CD4-positive, alpha-beta T cell (primary cell): ENCODE measurements around the gene CD1D. TPM values are rescaled to one million over a fixed set of nuclear protein-coding genes. Genes with fewer than 3 reads are reported as not detected.

Experiments
- ATAC-seq: fragments of 200-7000 bp; cut with Tn5 transposase; one replicate; pipeline ENCODE4 v1.10.0; 2022; ENCODE audit warnings: mild to moderate bottlenecking; ENCODE audit not compliant: poor library complexity
- CTCF ChIA-PET: fragments of 350-600 bp; sonication (Branson Sonifier 250); formaldehyde crosslinking; loops from one replicate; lab custom pipeline; 2021; ENCODE audit warnings: antibody characterized with exemption, inconsistent platforms; lab: Charles Lee
- POLR2A ChIA-PET: fragments of 350-600 bp; sonication (Branson Sonifier 250); formaldehyde crosslinking; loops from one replicate; lab custom pipeline; 2021; ENCODE audit warnings: antibody characterized with exemption, inconsistent platforms; lab: Charles Lee
- DNase-seq, 14 experiments: peaks; one replicate each; pipeline ENCODE4 v3.0.0-alpha.2; 2013 to 2020; ENCODE audit warnings: mixed read lengths in 2 of 14
- H3K27ac ChIP-seq, 2 donors: one replicate each; pipeline versions ENCODE4 v1.5.1 to v1.7.0; 2013; ENCODE audit warnings: low read length in 2 of 2, low read depth in 1 of 2, mild to moderate bottlenecking in 1 of 2
- H3K27me3 ChIP-seq, 2 experiments: 1 replicate in 1 of 2; 2 replicates in 1 of 2; pipeline versions ENCODE4 v1.6.1 to v1.7.0; 2013; ENCODE audit warnings: low read length in 2 of 2, control low read depth in 1 of 2, mild to moderate bottlenecking in 1 of 2, moderate library complexity in 1 of 2; ENCODE audit not compliant: insufficient read depth in 2 of 2, control insufficient read depth in 1 of 2
- H3K36me3 ChIP-seq: one replicate; pipeline ENCODE4 v1.6.1; 2013; ENCODE audit warnings: low read length, control low read depth; ENCODE audit not compliant: insufficient read depth
- H3K4me1 ChIP-seq: one replicate; pipeline ENCODE4 v1.6.1; 2013; ENCODE audit warnings: low read length, control low read depth; ENCODE audit not compliant: insufficient read depth
- H3K4me3 ChIP-seq: one replicate; pipeline ENCODE4 v1.5.1; 2013; ENCODE audit warnings: mild to moderate bottlenecking, low read length, moderate library complexity
- H3K9me3 ChIP-seq, 2 experiments: 1 replicate in 1 of 2; 2 replicates in 1 of 2; pipeline versions ENCODE4 v1.6.1 to v1.7.0; 2013; ENCODE audit warnings: low read length in 2 of 2, mild to moderate bottlenecking in 2 of 2, control low read depth in 1 of 2, moderate library complexity in 1 of 2; ENCODE audit not compliant: control insufficient read depth in 1 of 2, insufficient read depth in 1 of 2
- H3K27ac Mint-ChIP-seq: one replicate; pipeline ENCODE4 v1.8.0; 2020; ENCODE audit warnings: mixed read lengths
- H3K27me3 Mint-ChIP-seq: one replicate; pipeline ENCODE4 v1.8.0; 2021; ENCODE audit warnings: mixed read lengths
- H3K36me3 Mint-ChIP-seq: one replicate; pipeline ENCODE4 v1.8.0; 2021; ENCODE audit warnings: low read depth, mixed read lengths
- H3K4me1 Mint-ChIP-seq: one replicate; pipeline ENCODE4 v1.8.0; 2021; ENCODE audit warnings: low read depth, mixed read lengths
- H3K4me3 Mint-ChIP-seq: one replicate; pipeline ENCODE4 v1.8.0; 2020; ENCODE audit warnings: mild to moderate bottlenecking, mixed read lengths
- H3K9me3 Mint-ChIP-seq: one replicate; pipeline ENCODE4 v1.8.0; 2020; ENCODE audit warnings: mixed read lengths
- CTCF ChIP-seq: fragments of 200-600 bp; IDR thresholded peaks from one replicate; pipeline ENCODE4 v1.8.0; 2022; ENCODE audit warnings: antibody characterized with exemption, mild to moderate bottlenecking
- intact Hi-C, 2 experiments: fragments of 100-400 bp; cut with DNase I in 1 of 2; cut with micrococcal nuclease in 1 of 2; formaldehyde crosslinking; loops; one replicate each; pipeline versions ENCODE4 v1.15.1 to v1.9.0; 2023 to 2025; cut with DNase I, micrococcal nuclease
- total RNA-seq, 174 experiments: library from RNA in 2 of 174; stranded (reverse) in 2 of 174; gene quantifications; one replicate each; pipeline ENCODE4 v1.2.3 and lab custom pipeline; 2021 to 2026

Gene CD1D
- total RNA-seq, 2 experiments from 2014 or later, result 0.11 to 0.14 TPM

- DNase-seq, result peak in 2 of 14 experiments; percentile 9 to 11
- intact Hi-C loops, result no loop called here
- H3K27me3 ChIP-seq, result peaks cover 42 to 50% of the 10 kb centered on the region in 2 experiments
- H3K4me1 ChIP-seq, result peaks cover 10% of the 10 kb centered on the region
- peak overlapping the region; percentile 5 for H3K4me3 Mint-ChIP-seq
- H3K27ac Mint-ChIP-seq, result no peak overlapping the region
- peaks cover 0 to 8% of the 10 kb centered on the region in 2 experiments for H3K9me3 ChIP-seq
- no peaks in the 10 kb centered on the region for H3K36me3 Mint-ChIP-seq
- ChIA-PET CTCF (no interaction called here), POLR2A (interaction anchor here (1.3 kb wide), 1 partner anchor 10 kb away, joined by 3 read pairs; no protein-coding TSS in a partner anchor)
- H3K4me3 ChIP-seq, result no peak overlapping the region
- H3K9me3 Mint-ChIP-seq, result no peaks in the 10 kb centered on the region
- H3K4me1 Mint-ChIP-seq, result peaks cover 21% of the 10 kb centered on the region
- no peak overlapping the region for H3K27ac ChIP-seq
- TF ChIP-seq CTCF, result no peak
- no peaks in the 10 kb centered on the region for H3K36me3 ChIP-seq
- peaks cover 77% of the 10 kb centered on the region for H3K27me3 Mint-ChIP-seq
- no peak for ATAC-seq
These were observed 1.2 kb upstream of the CD1D start for GRCh38 chr1:158179301-158180041.

GRCh38 chr1:158181577-158181922 lies 855 bp downstream of the CD1D start:
- peaks cover 41 to 50% of the 10 kb centered on the region in 2 experiments for H3K27me3 ChIP-seq
- peaks cover 21% of the 10 kb centered on the region for H3K4me1 Mint-ChIP-seq
- TF ChIP-seq CTCF, result no peak
- CTCF ChIA-PET, result no interaction called here
- DNase-seq, result no peak
- peak overlapping the region; percentile 47 for H3K4me3 ChIP-seq
- H3K36me3 ChIP-seq, result no peaks in the 10 kb centered on the region
- peaks cover 0 to 8% of the 10 kb centered on the region in 2 experiments for H3K9me3 ChIP-seq
- intact Hi-C loops, result no loop called here
- no peak overlapping the region for H3K27ac ChIP-seq
- ATAC-seq, result no peak
- H3K4me3 Mint-ChIP-seq, result peak overlapping the region; percentile 69
- no peaks in the 10 kb centered on the region for H3K9me3 Mint-ChIP-seq
- H3K4me1 ChIP-seq, result peaks cover 10% of the 10 kb centered on the region
- no peak overlapping the region for H3K27ac Mint-ChIP-seq
- no peaks in the 10 kb centered on the region for H3K36me3 Mint-ChIP-seq
- POLR2A ChIA-PET, result no interaction called here
- peaks cover 68% of the 10 kb centered on the region for H3K27me3 Mint-ChIP-seq

DNA sequence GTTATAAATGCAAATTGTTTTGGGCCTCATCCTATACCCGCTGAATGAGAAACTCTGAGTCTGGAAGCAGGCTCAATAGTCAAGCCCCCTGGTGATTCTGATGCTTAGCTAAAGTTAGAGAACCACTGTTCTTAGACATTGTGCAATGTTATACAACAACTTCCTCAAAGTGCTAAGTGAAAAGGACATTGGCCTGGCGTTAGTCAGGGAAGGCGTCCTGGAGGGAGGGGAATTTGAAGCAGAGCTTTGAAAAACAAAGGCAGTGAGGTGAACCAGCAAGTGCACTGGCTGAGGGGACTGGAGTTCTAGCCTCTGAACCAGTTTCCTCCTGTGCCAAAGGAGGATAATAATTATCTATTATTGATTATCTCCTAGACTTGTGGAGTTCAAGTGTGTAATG lies 5.1 kb downstream of the CD1D start:
- DNase-seq, result peak in 2 of 14 experiments; percentile 40 to 51
- ATAC-seq, result no peak
- intact Hi-C loops, result no loop called here
- H3K36me3 ChIP-seq, result no peaks in the 10 kb centered on the region
- CTCF ChIA-PET, result interaction anchor here (0.9 kb wide), 1 partner anchor 12 kb away, joined by 3 read pairs; no protein-coding TSS in a partner anchor
- Mint-ChIP-seq H3K4me1 (peaks cover 6% of the 10 kb centered on the region), H3K9me3 (no peaks in the 10 kb centered on the region), H3K36me3 (no peaks in the 10 kb centered on the region), H3K4me3 (no peak overlapping the region), H3K27ac (no peak overlapping the region), H3K27me3 (peaks cover 58% of the 10 kb centered on the region)
- no peak for TF ChIP-seq CTCF
- peaks cover 0 to 7% of the 10 kb centered on the region in 2 experiments for H3K9me3 ChIP-seq
- peaks cover 21 to 44% of the 10 kb centered on the region in 2 experiments for H3K27me3 ChIP-seq
- H3K27ac ChIP-seq, result no peak overlapping the region
- H3K4me3 ChIP-seq, result no peak overlapping the region
- H3K4me1 ChIP-seq, result peaks cover 8% of the 10 kb centered on the region
- POLR2A ChIA-PET, result no interaction called here
